Measurements from ENCODE around the gene OR52N2. TPM values are rescaled to one million over a fixed set of nuclear protein-coding genes. Genes with fewer than 3 reads are reported as not detected.

OR52N2 gene
- polyA plus RNA-seq, 2 donors: not detected

DNA sequence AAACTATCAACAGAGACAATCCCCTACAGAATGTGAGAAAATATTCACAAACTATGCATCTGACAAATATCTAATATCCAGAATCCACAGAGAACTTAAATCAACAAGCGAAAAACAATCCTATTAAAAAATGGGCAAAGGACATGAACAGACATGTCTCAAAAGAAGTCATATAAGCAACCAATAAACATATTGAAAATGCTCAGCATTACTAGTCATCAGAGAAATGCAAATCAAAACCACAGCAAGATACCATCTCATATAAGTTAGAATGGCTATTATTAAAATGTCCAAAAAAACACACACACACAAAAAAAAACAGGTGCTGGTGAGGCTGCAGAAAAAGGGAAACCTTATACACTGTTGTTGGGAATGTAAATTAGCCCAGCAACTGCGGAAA lies 57.1 kb downstream of the OR52N2 start:
- 75 to 85% methylated on average over 2 of the region's 2 CpGs for WGBS, 2 donors
- no peak overlapping the region for H3K27ac ChIP-seq (ENCODE audit: low read depth in 2 of 2, low read length in 1 of 2)
- no peaks in the 10 kb centered on the region for H3K36me3 ChIP-seq (ENCODE audit: control insufficient read depth in 2 of 2, insufficient read depth in 2 of 2, low read length in 1 of 2)
- no peaks in the 10 kb centered on the region for H3K27me3 ChIP-seq (ENCODE audit: control insufficient read depth in 1 of 2, insufficient read depth in 2 of 2, low read length in 2 of 2)
- no peaks in the 10 kb centered on the region for H3K9me3 ChIP-seq (ENCODE audit: control insufficient read depth in 2 of 2, insufficient read depth in 1 of 2, low read depth in 1 of 2, low read length in 1 of 2)
- H3K4me3 ChIP-seq (ENCODE audit: low read depth in 1 of 2, low read length in 2 of 2): no peak overlapping the region
- no peaks in the 10 kb centered on the region for H3K4me1 ChIP-seq (ENCODE audit: control insufficient read depth in 2 of 2, insufficient read depth in 2 of 2, low read length in 1 of 2)

Other genes starting within 250 kb of the OR52N2 start
- not detected for gene OR52B6, start 228.0 kb upstream of the OR52N2 start, polyA plus RNA-seq
- 1 to 10 TPM; 4.9 to 5.2 TPM for gene TRIM6, start 212.3 kb upstream of the OR52N2 start, polyA plus RNA-seq
- gene TRIM34, start 183.9 kb upstream of the OR52N2 start, polyA plus RNA-seq: 1 to 10 TPM; 2.5 to 2.6 TPM
- gene TRIM5, start 123.8 kb upstream of the OR52N2 start, polyA plus RNA-seq: 1 to 10 TPM; 5.8 to 6.7 TPM
- 10 to 100 TPM; 13.4 to 18.3 TPM for gene TRIM22, start 119.1 kb upstream of the OR52N2 start, polyA plus RNA-seq
- gene OR56B1, start 72.5 kb upstream of the OR52N2 start, polyA plus RNA-seq: not detected
- under 1 TPM in 1 of 2 donors, not detected in 1; 0.04 TPM for gene OR52N4, start 54.7 kb upstream of the OR52N2 start, polyA plus RNA-seq
- not detected for gene OR52N5, start 25.6 kb upstream of the OR52N2 start, polyA plus RNA-seq
- not detected for gene OR52N1, start 17.7 kb upstream of the OR52N2 start, polyA plus RNA-seq
- gene OR52E6, start 33.0 kb downstream of the OR52N2 start, polyA plus RNA-seq: not detected
- gene OR52E8, start 48.8 kb downstream of the OR52N2 start, polyA plus RNA-seq: not detected
- gene OR52E4, start 71.7 kb downstream of the OR52N2 start, polyA plus RNA-seq: not detected
- gene OR52E5, start 84.3 kb downstream of the OR52N2 start, polyA plus RNA-seq: not detected
- gene OR56A3, start 133.3 kb downstream of the OR52N2 start, polyA plus RNA-seq: not detected
- not detected for gene OR56A5, start 159.6 kb downstream of the OR52N2 start, polyA plus RNA-seq
- not detected for gene OR52L1, start 178.1 kb downstream of the OR52N2 start, polyA plus RNA-seq
- gene OR56A4, start 198.0 kb downstream of the OR52N2 start, polyA plus RNA-seq: not detected
- not detected for gene OR56A1, start 221.8 kb downstream of the OR52N2 start, polyA plus RNA-seq

Measured in esophagus (tissue), 2 donors.